ENCODE measurements around the gene BSN. TPM values are rescaled to one million over a fixed set of nuclear protein-coding genes. Genes with fewer than 3 reads are reported as not detected.

The BSN gene
- total and polyA plus RNA-seq, 8 donors: 0.26 to 1.1 (median 0.84) TPM

- Histone ChIP-seq H3K27ac (no peak overlapping the region), H3K36me3 (no peaks in the 10 kb centered on the region), H3K4me3 (no peak overlapping the region), H3K27me3 (no peaks in the 10 kb centered on the region), H3K9me3 (peaks cover 0 to 6% of the 10 kb centered on the region in 2 donors), H3K4me1 (no peaks in the 10 kb centered on the region)
- DNase-seq (no peak), ATAC-seq (no peak)
- no peak for TF ChIP-seq CTCF (IDR thresholded peaks at IDR 0.05)
- intact Hi-C loops (cut with DNase I): no loop called here
Observed at GRCh38 chr3:49609314-49609713, 55.0 kb downstream of the BSN start.

- H3K4me3 ChIP-seq: no peak overlapping the region
- ATAC-seq: no peak
- no peak for TF ChIP-seq CTCF (IDR thresholded peaks at IDR 0.05)
- no peaks in the 10 kb centered on the region for H3K4me1 ChIP-seq
- intact Hi-C loops (cut with DNase I): no loop called here
- no peak for DNase-seq
- no peak overlapping the region for H3K27ac ChIP-seq
- H3K9me3 ChIP-seq: peaks cover 0 to 6% of the 10 kb centered on the region in 2 donors
- no peaks in the 10 kb centered on the region for H3K36me3 ChIP-seq
- no peaks in the 10 kb centered on the region for H3K27me3 ChIP-seq
Observed at GRCh38 chr3:49609815-49610214, 55.5 kb downstream of the BSN start.

GRCh38 chr3:49610666-49611280 is 56.5 kb downstream of the BSN start:
- Histone ChIP-seq H3K9me3 (peaks cover 0 to 6% of the 10 kb centered on the region in 2 donors), H3K27me3 (no peaks in the 10 kb centered on the region), H3K27ac (no peak overlapping the region), H3K4me1 (no peaks in the 10 kb centered on the region), H3K36me3 (no peaks in the 10 kb centered on the region), H3K4me3 (no peak overlapping the region)
- TF ChIP-seq CTCF (IDR thresholded peaks at IDR 0.05): no peak
- no peak for ATAC-seq
- no peak for DNase-seq
- intact Hi-C loops (cut with DNase I): no loop called here

GRCh38 chr3:49611291-49611690 is 57.0 kb downstream of the BSN start:
- H3K36me3 ChIP-seq: no peaks in the 10 kb centered on the region
- TF ChIP-seq CTCF (IDR thresholded peaks at IDR 0.05): no peak
- H3K4me3 ChIP-seq: no peak overlapping the region
- no peaks in the 10 kb centered on the region for H3K27me3 ChIP-seq
- DNase-seq (no peak), ATAC-seq (no peak)
- H3K27ac ChIP-seq: no peak overlapping the region
- intact Hi-C loops (cut with DNase I): no loop called here
- peaks cover 0 to 6% of the 10 kb centered on the region in 2 donors for H3K9me3 ChIP-seq
- no peaks in the 10 kb centered on the region for H3K4me1 ChIP-seq

- H3K9me3 ChIP-seq: peaks cover 0 to 6% of the 10 kb centered on the region in 2 donors
- H3K36me3 ChIP-seq: no peaks in the 10 kb centered on the region
- no peak for TF ChIP-seq CTCF (IDR thresholded peaks at IDR 0.05)
- no peaks in the 10 kb centered on the region for H3K27me3 ChIP-seq
- DNase-seq (no peak), ATAC-seq (no peak)
- intact Hi-C loops (cut with DNase I): no loop called here
- H3K27ac ChIP-seq: no peak overlapping the region
- no peaks in the 10 kb centered on the region for H3K4me1 ChIP-seq
- H3K4me3 ChIP-seq: no peak overlapping the region
Observed at GRCh38 chr3:49611719-49612118, 57.4 kb downstream of the BSN start.
